ENCODE measurements around the gene SKOR1.

The SKOR1 gene

DNA sequence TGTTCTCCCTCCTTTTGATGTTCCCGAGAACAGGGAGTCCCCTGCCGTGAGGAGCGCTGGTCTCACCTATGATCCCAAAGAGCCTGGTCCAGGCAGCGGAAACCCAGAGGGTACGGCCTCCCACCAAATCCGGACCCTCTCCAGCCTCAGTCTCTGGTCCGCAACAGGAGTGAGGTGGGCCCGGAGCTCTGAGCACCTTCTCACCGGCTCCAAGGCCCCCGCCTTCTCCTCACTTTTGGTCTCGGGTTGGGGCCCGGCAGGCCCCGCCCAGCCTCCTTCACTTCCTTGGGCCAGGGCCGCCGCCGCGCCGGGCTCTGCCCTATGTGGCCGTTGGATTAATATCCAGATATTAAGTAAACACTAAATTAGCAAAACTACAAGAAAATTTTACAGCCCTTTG lies 5.7 kb upstream of the SKOR1 start:
- no peak for DNase-seq

DNA sequence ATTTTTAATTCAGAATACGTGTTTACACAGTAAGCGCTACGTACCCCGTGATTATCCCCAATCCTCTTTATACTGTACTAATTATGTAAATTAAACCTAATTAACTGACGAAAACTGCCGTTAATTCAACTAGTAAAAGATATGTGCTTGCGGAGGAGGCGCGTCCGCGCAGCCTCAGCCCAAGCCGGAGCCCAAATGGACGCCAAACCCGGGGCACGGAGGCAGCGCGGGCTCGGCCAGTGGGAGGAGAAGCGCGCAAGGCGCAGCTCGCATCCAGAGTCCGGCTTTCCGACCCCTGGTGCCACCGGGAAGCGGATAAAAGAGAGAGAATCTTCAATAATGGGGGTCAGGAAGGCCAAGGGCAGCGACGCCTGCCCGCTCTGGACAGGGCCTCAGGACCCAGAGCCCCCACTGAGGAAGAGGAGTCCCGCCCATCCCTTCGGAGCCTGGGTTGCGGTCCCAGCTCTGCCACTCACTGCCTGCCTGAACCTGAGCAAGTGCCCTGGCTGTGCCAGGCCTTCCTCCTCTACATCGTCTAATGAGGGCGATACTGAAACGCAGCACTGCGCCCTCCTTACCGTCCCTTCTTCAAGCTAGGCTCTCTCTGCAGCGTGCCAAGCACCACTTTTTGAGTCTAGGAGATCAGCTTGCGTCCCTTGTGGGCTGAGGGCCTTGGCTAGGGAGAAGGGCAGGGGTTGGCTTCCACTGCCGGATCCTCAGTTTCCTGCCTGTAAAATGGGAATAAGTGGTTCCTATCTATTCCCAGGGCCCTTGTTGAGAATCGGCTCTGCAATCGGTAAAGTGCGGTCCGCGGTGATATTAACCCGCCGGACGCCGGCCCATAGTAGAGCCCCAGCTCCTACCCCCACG lies 5.0 kb upstream of the SKOR1 start:
- no peak for DNase-seq

DNA sequence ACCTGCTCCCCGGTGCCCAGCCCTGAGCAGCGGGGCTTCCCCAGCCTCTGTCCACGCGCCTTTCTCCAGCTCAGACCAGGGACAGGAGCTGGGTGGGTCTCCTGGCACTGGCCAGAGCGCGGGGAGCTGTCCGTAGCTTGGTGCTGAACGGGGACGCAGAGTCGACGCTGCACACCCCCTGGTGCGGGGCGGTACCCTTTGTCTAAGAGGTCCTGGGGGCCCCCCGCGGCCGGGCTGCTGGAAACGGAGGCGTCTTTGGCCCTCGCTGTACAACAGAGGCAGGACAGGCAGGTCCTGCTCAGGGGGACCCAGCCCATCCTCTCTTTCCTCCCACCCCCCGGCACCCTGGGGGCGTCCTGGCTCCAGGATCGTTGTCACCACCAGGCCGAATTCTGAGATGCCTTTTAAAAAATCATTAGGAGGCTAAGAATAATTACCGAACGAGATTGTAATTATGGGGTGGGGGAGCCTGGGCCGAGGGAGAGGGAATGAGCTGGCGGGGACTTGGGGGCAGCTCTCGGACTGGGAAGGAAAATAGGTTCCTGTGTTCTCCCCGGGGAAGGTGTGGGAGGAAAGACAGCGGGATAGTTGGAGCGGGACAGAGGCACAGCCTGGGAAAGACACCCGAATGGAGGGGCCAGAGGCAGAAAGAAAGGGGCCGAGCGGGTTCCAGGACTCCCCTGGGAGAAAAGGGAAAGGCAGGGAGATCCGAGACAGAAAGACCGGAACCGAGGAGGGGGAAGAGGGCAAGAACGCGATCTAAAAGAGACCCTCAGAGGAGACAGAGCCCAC lies 4.1 kb upstream of the SKOR1 start:
- no peak for DNase-seq

DNA sequence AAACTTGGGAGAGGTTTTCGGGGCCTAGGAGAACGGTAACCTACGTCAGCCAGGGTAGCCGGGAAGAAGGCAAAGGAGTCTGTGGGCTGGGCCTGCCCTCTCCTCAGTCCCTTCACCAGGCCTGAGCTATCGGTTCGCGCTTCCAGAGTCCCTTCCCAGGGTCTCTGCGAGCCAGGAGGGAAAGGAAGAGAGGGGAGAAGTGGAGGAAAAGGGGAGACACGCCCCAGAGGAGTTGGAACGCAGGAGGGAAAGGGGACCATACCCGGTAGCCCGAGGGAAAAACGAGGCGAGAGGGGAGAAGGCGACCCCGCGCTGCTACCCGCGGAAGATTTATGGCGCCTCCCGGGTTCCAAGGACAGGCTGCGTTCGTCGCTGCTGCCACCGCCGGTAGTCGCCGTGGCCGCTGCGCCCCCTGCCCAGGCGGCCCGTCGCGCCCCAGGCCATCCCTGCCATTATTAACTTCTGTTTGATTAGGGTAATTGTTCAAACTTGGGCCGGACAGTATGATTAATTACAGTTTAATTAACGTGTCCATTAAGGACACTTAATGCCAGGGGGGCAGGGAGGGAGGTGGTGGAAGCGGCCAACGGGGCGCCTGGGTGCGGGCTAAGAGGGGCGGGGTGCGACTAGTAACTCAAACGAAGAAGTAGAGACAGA lies 3.4 kb upstream of the SKOR1 start:
- no peak for DNase-seq

DNA sequence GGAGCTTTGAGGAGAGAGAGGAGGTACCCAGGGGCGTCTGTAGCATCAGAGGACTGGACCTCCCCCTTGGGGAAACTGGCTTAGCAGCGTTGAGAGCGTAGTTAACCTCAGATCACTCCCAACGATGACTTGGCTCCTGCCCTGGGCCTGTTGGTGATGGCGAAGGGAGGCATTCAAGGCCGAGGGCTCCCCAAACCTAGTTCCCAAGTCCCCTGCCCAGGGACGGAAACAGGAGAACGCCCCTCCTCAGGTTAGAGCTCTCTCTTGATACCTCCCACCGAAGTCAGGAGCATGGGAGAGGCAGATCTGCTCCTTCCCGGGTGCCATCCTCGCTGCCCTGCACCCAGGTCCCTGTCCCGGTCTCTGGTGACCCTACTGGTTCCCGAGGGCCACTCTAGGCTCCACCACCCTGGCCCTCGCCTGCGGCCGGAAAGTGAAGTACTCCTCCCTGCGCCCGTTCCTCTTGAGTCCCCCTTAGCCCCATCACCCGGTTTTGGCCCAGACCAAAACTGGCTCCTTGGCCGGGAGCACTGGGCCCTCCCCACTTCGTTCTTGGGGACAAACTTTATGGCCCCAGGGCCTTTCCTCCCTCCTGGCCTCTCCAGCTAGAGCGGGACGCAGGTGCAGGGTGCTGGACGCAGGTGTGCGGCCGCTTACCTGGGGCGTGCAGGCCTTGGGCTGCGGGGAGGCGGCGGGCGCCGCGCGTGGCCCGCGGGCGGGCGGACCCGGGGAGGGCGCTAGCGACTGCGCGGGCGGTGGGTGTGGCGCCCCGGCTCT lies 2.6 kb upstream of the SKOR1 start:
- no peak for DNase-seq

DNA sequence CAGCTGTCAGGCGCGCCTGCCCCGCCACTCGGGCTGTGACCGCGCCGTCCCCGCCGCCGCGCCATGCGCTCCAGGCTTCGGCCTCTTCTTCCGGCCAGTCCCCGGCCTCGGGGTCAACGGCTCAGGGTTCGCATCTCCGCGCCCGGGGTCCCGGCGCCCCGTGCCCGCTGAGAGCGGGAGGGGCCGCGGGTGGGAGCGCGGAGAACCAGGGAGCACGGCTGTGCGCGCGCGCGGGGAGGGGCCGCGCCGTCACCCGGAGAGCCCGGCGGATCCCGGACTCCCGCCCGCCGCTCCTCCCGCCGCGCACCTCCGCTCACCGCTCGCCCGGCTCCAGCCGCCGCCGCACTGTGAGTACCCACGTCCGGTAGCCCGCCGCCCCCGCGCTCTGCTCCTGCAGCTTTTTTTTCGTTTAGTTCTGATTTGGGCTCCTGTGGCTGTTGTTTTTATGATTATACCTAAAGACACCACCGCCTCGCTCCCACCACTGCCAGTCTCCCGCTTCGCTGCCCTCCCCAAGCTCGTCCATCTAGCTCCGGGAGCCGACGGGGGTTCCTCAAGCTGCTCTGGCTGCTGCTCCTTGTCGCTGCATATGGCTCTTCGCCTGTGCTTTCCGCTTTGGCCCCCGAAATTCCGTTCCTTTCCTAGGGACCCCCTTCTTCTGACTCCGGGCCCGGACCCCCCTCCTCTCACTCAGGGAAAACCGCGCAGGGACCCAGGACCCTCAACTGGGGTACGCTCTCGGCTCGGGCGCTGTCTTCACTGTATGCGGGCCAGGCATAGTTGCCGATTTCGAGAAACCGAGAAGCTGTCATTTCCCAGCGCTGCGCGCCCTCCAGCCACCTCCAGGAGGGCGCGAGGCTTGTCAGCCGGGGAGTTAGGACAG lies 1.8 kb upstream of the SKOR1 start:
- DNase-seq, result no peak

DNA sequence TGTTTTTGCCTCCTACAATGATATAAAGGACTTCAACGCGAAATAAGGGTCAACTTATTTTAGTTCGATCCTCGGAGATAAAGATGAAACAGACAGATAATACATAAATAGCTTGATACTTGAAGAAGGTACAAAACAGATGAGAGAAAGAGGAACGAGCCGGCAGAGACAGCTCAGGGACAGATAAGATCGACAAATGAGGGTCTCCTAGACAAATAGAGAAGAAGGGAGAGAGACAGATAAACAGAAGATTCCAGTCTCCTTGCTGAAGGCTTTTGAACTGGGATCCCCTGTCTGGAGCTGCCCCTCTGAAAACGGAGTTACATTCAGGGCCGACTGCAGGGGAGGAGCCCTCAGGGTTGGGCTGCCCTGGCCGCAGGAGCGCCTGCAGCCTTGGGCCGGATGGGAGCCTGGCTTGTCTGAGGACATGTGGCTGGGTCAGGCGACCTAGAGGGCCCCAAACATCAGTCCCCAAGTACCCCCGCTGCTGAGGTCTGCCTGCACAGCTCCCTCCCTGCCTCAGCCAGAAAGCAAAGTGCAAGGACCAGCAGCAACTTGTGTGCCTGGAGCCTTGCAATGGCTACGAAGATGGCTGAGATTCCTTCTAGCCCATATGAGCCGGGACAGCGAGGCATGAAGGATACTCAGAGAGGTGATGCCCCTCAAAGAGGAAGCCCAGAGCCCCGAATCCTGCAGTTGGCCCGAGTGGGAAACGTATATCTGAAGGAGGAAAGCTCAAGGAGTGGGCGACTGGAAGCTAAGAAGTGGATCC lies 926 bp upstream of the SKOR1 start:
- no peak for DNase-seq

DNA sequence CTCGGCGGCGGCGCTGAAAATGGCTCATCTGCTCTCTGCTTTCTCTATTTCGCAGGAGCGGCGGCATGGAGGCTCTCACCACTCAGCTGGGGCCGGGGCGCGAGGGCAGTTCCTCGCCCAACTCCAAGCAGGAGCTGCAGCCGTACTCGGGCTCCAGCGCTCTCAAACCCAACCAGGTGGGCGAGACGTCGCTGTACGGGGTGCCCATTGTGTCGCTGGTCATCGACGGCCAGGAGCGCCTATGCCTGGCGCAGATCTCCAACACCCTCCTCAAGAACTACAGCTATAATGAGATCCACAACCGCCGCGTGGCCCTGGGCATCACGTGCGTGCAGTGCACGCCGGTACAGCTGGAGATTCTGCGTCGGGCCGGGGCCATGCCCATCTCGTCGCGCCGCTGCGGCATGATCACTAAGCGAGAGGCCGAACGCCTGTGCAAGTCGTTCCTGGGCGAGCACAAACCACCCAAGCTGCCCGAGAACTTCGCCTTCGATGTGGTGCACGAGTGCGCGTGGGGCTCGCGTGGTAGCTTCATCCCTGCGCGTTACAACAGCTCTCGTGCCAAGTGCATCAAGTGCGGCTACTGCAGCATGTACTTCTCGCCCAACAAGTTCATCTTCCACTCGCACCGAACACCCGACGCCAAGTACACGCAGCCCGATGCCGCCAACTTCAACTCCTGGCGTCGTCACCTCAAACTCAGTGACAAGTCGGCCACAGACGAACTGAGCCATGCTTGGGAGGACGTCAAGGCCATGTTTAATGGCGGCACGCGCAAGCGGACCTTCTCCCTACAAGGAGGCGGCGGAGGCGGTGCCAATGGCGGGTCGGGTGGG lies 790 bp downstream of the SKOR1 start:
- DNase-seq, result no peak

DNA sequence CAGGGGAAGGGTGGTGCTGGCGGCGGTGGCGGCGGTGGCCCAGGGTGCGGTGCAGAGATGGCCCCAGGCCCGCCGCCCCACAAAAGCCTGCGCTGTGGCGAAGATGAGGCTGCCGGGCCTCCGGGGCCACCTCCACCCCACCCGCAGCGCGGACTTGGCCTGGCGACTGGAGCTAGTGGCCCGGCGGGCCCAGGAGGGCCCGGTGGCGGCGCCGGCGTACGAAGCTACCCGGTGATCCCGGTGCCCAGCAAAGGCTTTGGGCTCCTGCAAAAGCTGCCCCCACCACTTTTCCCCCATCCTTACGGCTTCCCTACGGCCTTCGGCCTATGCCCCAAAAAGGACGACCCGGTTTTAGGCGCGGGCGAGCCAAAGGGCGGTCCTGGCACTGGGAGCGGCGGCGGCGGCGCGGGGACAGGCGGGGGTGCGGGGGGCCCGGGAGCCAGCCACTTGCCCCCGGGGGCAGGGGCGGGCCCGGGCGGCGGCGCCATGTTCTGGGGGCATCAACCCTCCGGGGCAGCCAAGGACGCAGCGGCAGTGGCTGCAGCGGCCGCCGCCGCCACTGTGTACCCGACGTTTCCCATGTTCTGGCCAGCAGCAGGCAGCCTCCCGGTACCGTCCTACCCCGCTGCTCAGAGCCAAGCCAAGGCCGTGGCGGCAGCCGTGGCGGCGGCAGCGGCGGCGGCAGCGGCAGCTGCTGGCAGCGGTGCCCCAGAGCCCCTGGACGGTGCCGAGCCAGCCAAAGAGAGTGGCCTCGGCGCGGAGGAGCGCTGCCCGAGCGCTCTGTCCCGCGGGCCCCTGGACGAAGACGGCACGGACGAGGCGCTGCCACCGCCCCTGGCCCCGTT lies 1.6 kb downstream of the SKOR1 start:
- DNase-seq, result no peak

DNA sequence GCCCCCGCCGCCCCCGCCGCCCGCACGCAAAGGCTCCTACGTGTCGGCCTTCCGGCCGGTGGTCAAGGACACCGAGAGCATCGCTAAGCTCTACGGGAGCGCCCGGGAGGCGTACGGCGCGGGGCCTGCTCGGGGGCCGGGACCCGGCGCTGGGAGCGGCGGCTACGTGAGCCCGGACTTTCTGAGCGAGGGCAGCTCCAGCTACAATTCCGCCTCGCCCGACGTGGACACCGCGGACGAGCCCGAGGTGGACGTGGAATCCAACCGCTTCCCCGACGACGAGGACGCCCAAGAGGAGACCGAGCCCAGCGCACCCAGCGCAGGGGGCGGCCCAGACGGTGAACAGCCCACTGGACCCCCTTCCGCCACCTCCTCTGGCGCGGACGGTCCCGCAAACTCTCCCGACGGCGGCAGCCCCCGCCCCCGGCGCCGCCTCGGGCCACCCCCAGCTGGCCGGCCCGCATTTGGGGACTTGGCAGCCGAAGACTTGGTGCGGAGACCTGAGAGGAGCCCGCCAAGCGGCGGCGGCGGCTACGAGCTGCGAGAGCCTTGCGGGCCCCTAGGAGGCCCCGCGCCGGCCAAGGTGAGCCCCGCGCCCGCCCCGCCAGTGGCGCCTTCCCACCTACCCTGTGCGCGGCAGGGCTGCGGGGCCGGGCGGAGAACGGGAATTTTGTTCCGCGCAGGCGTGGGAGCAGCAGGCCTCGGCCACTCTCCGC lies 2.4 kb downstream of the SKOR1 start:
- DNase-seq, result no peak

DNA sequence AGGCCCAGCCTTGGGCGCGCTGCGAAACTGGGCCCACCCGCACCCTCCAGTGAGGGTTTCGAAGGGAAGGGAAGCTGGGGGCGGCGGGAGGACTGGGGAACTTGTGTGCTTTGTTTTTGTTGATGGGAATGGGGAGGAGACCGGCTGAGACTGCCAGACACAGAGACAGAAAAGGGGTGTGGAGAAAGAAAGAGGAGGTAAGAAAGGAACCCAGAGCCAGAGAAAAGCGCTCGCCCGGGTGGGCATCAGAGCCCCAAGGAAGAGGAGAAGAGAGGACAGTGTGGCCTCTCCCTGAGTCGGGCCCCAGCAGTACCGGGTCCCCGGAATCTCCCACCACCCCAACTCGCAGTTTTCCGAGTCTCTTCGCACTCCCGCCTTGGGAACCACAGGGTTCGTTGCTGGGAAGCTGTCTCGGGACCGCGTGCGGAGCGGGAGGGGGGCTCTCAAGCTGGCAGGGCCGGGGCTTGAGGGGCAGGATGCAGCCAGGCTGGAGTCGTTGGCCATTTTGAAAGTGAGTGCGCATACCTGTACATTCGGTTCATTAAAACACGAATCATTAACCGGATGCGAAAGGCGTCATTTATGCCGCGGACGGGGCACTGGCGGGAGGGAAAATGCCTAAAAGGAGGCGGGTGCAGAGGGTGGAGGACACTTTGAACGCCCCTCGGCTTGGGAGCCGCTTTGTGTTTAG lies 3.1 kb downstream of the SKOR1 start:
- DNase-seq, result no peak

DNA sequence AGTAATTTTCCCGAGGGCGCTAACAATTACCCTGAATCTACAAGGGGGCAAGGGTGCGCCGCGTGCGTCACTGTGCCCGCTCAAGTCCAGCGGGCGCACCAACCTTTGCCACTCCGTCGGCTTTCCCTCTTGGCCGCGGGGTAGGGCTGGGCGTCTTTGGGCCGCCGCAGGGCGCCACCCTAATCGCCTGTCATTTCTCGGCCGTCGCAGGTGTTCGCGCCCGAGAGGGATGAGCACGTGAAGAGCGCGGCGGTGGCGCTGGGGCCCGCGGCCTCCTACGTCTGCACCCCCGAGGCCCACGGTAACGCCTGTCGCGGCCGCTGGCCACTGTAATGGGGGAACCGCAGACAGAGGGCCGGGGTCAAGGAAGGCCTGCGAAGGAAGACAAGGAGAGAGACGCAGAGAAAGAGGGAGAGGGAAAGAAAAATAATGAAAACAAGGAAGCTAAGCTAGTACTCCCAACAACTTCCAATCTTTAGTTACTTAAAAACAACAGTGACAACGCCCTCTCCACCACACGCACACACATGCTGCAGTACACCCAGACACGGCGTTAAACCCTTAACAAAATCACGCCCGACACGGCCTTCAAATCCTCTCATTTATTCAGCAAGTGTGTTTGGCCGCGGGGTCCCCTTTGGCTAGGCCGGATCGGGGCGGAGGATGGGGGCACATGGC lies 3.8 kb downstream of the SKOR1 start:
- DNase-seq, result no peak

DNA sequence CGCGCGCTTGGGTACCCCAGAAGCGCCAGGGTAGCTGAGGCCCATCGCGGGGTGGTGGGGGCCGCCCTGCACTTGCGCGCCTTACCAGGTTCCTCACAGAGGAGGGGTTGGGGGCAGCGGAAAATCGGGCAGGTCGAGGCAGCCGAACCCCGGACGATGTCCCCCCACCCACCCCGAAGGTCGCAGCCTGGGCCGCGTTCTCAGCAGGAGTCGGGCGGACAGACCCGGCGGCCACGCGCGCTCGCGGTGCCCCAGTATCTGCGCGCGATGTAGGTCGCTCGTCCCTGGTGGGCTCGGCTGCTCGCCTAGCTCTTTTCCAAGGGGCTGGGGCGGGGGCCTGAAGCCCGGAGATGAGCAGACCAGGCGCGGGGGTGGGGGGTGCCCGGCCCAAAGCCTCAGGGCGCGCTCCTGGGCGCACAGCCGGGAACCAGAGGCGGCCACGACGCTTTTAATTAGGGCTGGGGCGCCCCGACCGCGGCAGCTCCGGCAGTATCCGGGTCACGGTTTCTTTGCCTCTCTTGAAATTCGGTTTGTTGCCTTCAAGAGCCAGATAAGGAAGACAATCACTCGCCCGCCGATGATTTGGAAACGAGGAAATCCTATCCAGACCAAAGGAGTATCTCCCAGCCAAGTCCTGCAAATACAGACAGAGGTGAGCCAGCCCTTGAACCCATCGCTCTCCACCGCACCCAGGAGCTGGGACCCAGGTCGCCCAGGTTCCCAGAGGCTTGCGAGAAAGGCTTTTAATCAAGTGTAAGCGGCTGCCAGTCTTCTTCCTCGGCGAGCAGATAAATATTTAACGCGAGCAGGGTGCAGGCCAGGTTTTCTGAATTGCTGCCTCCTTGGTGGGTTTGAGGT lies 4.6 kb downstream of the SKOR1 start:
- no peak for DNase-seq

DNA sequence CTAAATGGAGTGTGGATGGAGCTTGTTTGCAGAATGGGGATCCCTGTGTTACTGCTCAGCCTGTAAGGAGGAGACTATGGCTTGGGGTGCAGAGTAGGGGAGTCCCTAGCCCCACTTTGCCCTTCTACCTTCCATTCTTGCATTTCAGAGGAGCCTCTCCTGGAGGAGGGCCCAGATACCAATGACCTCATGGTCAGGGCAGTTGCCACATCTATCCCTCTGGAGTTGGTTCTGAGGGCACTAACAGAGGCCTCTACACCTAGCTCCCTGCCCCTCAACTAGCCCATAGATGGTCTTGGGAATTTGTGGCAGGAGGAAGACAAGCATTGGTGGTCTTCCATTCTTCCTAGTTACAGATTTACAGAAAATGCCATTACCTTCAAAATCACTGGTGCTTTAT lies 6.1 kb downstream of the SKOR1 start:
- DNase-seq, result no peak

DNA sequence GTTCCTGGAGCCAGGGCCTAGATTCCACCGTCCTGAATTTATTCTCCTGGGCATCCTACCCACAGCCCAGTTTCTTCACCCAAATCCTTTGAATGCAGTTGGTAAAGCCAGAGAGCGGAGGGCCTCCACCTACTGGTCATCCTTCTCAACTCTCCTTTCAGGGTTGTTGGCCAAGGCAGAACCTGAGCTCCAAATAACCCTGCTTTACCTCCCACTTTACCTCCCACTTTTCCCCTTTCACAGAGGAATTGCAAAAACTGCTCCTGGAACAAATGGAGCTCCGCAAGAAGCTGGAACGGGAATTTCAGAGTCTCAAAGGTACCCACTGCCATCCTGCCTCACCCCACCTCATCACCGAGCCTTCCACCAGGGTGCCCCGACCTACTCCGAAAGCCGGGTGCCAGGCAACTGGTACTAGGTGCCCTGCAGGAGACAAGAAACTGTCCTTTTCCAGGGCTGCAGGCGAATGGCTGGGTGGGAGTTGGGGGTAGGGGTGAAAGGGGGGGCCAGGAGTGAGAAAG lies 6.8 kb downstream of the SKOR1 start:
- no peak for DNase-seq
